HUDEP-2 (cell line): ENCODE measurements around the gene KDF1.

Experiments used
- DNase-seq, 76 experiments: peaks; one replicate each; lab custom pipeline; 2025; ENCODE audit not compliant: unreplicated experiment in 76 of 76; lab: John Stamatoyannopoulos, UW

KDF1 gene

DNA sequence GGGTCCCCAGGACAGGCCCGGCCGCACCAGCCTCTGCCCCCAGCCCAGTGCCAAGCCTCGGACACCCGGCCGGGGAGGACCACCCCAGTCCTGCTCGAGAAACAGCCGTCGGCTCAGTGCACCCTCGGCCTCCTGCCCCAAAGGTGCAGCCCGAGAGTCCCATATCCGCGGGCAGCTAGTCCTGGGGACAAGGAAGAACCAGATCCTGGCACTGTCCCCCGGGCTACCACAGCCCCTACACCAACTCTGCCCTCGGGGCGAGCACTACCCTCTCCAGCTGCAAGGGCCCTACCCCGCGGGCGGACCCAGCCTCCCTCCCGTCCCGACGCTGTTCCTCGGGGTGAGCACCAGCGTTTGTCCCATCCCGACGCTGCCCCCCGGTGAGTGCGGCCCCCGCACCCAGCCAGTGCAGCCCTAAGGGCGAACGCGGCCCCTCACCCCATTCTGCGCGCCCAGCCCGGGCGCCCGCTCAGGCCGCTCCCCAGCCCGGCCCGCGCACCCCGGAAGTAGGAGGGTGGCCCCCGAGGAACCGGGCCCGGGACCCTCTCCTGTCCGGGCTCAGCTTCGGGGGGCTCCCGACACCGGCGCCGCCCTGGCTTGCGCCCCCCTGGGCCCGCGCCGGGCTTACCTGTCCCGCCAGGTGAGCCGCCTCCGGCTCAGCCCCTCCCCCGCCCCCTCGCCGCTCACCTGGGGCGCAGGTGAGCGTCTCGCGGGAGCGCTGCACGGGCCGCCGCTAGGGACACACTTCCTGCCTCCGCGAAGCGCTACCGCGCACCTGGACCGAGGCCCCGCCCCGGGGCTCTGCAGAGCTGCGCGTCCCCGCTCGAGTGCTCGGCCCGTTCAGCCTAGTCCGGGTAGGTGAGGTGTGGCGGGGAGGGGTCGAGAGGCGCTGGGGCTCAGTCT is at the start of gene KDF1:
Gene KDF1, minus strand, starts transcription at position 747 of the 903 bp plus-strand sequence. CDS start 8,088 bp downstream, outside the sequence.
- DNase-seq = no peak

- DNase-seq = peak in 8 of 76 experiments; percentile 8 to 30 (median 20)
These were observed 49.4 kb upstream of the KDF1 start for GRCh38 chr1:27009601-27010197.

DNA sequence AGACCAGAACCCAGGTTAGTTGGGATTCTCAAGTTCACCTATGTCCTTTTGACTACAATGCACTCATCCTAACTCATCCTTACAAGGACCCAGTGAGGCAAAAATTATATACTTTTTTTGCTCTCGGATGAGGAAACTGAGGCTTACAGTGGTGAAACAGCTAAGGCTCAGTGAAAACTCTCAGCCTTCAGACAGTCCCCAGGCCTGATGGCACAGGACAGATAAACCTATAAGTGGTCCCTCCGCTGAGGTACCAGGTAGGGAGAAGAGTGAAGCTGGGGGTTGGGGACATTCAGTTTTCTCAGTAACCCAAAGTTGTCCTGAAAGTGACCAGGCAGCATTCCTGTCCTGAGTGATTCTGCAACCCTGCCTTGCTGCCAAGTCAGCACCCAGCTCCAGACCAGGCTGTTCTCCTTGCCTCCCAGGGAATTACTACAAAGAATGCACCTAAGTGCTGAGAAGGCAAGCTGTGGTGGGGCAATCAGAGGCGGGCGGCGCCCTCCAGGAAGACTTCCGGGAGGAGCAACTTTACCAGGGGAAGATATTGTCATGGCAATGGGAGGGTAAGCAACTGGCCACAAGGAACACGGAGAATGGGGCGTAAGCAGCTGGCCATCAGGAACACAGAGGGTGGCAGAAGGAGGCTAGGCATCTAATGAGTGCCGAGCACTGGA is 47.8 kb upstream of the KDF1 start:
- no peak for DNase-seq

GRCh38 chr1:27006683-27007082 is 46.4 kb upstream of the KDF1 start:
- DNase-seq = no peak

DNA sequence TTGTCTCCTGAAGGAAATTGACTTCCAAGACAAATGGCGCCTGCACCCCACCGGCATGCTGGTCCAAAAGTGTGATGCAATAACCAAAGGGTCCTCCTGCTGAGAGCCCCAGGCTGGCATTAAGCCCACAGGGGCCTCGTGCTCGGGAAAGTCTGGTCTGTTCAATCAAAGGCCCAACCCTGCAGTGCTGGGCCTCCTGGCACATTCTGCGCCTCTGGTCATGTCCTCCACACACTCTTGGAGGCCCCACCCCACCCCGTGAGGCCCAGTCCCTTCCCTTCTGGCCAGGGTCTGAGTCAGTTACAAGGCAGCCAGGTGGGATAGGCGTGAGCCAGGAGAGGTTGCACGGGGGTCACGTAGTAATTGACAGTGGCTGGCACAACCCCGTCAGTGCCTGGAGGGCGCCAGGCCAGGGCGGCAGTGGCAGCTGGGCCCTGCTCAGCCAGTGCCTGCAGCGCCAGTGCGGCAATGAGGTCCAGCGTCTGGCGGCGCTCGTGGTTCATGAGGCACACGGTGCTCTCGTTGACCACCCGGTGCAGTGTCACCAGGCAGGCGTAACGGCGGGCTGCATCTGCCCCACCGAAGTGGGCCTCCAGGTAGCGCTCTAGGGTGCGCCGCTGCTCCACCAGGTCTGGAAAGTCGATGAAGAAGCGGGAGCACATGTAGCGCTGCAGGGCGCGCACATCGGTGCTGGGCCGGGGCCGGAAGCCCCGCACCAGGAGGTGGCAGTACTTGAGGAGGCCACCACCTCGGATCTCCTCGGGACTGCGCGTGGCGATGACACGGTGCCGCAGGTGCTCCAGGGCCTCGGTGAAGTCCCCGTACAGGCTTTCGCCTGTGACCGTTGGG is 45.6 kb upstream of the KDF1 start:
- DNase-seq = no peak

DNA sequence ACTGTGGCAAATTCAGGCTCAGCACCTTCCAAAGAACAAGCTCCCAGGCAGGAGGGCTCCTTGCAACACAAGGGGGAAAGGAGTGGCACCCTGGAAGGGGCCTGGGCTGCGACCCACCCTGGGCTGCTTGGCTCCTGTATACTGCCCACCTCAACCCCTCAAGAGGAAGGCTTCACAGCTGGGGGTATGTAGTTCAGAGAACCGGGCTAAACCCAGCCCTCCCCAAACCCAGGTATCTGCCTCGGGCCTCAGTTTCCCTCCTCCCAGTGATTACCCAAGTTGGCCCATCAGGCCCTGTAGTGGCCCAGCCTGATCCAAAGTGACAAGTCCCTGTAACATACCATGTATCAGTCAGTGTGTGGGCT is 44.9 kb upstream of the KDF1 start:
- no peak for DNase-seq

GRCh38 chr1:27004471-27005165 is 44.4 kb upstream of the KDF1 start:
- DNase-seq = peak in 7 of 76 experiments; percentile 14 to 27 (median 19)

DNA sequence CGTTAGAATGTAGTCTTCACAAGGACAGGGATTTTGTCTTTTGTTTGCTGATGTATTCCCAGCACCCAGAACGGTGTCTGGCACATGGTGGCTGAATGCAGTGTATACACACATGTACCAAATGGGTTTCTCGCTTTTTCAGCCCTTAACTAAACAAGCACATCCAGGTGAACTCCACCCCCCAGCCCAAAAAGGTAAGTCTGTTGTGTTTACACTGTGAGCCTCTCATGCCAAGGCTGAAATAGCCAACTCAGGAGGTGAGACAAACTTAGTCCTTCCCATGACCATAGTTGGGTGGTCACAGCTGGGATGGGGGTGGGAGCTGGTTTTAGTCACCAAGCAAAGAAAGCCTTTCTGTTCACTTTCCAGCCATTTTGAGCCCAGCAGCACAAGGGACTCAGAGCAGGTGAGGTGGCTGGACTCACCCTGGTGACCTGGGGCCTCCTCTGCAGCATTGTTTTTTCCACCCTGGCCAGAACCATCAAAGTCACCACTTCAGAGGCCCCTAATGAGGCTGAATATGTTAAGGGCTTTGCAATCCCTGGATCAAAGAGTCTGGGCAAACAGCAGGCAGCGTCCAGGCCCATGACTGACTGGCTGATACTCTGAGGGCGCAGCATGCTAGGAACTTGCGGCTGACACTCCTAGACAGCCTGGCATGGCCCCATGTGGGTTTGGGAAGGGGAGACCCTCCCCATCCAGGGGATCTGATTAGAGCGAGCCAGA is 43.6 kb upstream of the KDF1 start:
- no peak for DNase-seq

DNA sequence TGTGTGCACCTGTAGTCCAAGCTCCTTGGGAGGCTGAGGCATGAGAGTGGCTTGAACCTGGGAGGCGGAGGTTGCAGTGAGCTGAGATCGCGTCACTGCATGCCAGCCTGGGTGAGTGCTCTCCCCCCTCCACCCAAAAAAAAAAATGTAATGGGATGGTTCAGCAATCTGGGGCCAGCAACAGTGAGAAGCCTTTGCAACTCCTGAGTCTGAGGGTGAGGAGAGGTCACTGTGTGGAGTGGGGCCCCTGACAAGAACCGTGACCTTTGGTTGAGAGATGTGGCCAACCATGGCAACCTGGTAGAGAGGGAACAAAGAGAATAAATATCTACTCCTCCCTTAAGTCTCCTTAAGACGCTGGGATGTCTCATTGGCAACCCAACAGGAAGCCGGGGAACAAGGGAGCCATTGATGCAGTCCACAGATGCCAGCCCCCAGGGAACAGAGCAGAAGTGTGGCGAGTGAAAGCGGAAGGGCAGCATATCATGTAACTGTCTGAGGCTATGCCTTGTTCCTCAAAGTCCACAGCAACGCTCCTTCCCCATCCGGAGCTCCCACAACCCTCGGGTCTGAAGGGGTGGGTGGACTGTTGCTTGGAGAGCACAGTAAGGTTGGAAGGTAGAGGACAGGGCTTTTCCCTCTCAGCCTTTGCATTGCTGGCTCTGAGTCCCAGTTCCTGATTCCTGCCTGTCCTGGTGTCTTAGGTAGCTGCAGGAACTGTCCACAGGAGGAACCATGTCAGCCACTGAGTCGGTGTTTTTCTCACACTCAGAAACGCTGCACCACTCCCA is 41.5 kb upstream of the KDF1 start:
- DNase-seq = no peak

DNA sequence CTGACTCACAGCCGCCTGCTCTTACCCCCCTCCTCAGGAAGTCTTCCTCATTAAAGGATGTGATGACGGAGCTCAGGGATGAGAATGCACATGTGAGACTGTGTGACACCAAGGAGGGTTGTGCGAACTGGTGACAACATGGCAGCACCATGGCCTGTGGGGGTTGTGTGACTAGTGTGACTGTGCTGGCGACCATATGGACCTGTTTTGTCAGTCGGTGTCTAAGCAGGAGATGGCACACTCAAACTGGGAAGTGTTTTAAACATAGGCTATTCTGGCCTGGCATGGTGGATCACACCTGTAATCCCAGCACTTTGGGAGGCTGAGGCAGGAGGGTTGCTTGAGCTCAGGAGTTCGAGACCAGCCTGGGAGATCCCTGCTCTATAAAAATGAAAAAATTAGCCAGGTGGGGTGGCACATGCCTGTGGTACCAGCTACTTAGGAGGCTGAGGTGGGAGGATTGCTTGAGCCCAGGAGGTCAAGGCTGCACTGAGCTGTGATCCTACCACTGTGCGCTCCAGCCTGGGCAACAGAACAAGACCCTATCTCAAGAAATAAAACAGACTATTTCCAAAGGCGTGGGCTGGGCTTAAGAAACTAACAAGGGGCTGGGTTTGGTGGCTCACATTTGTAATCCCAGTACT is 40.7 kb upstream of the KDF1 start:
- DNase-seq = no peak

DNA sequence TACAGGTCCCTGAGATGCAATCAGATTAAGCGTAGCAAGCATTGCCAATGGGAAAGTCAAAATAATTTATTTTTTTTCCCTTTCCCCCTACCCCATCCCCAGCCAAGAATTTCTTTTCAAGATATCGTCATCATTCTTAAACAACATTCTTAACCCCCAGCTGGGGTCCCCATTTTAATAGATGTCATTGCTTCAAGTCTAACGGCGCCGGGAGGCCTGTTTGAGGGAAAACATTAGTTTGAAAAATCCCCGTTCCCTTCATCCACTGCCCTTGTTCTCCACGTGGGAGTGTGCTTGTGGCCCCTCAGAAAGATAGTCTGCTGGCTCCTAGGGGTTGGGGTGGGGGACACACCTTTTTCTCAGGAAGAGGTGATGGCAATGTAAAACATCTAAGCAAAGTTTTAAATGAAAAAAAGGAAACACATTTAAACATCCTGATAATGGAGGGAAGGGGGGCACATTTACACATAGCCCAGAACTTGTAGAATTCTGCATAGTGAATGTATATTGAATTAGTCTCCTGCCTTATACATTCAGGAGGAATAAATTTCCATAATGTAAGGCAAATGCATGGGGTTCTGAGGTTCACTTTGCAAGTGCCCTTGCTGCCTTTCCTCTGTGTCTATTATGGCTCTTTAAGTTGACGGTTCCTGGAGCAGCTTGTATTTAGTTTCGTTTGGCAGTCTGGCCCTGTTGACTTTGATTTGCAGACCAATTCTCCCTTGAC is 40.0 kb upstream of the KDF1 start:
- DNase-seq = no peak

GRCh38 chr1:26999440-26999987 is 39.2 kb upstream of the KDF1 start:
- DNase-seq = no peak

GRCh38 chr1:26998429-26999300 is 38.4 kb upstream of the KDF1 start:
- DNase-seq = no peak

DNA sequence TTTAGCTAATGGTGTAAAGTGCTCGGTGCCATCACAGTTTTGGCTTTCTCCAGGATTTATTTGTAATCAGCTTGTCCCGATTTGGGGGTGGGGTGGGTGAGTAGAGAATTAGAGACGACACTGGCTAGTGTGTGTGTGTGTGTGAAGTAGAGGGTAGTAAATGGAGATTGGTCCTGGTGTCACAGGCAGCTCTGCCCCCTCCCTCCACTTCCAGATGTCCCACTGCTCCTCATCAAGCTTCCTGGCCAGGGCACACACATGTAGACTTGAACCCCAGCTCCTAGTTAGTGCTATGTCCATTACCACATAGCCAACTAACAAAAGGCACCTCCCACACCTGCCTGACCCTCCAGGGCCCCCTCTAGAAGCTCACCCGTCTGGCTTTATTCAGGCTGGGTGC is 36.4 kb upstream of the KDF1 start:
- no peak for DNase-seq

GRCh38 chr1:26996024-26996423 is 35.8 kb upstream of the KDF1 start:
- DNase-seq = peak in 1 of 76 experiments; percentile 3

DNA sequence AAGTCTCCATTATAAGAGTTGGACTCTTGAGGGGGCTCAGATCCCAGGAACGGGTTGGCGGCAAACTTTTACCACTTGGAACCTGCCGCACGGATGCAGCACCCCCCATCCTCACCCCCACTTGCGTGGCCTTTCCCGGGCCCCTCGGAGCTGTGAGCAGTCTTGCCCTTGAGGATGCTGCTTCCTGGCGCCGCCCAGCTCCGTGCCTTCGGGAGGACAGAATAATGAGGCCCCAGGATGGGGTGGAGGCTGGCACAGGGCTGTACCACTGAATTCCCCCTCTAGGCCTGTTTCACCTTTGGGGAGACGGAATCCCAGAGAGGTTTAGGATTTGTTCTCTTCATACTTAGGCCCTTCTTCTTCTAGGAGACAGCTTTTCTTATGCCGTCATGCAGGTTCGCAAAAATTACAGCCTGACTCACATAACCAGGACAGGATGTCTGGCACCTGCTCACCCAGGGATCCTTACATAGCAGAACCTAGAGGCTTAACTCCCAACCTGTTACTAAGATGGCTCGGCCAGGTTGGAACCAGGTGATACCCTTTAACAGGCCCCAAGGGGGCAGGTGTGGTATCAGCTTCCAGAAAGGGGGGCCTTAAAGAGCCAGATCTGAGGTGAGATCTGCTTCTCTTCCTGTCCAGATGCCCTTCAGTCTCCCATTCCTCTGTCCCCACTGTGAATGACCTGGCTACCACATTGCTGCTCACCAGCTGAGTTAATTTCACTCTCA is 34.7 kb upstream of the KDF1 start:
- DNase-seq = no peak
